ENCODE results near the gene GNB5. TPM values are rescaled to one million over a fixed set of nuclear protein-coding genes. Genes with fewer than 3 reads are reported as not detected.

The GNB5 gene
- total RNA-seq, 4 donors from 2014 or later: 12.2 to 24.0 (median 17.2) TPM

DNA sequence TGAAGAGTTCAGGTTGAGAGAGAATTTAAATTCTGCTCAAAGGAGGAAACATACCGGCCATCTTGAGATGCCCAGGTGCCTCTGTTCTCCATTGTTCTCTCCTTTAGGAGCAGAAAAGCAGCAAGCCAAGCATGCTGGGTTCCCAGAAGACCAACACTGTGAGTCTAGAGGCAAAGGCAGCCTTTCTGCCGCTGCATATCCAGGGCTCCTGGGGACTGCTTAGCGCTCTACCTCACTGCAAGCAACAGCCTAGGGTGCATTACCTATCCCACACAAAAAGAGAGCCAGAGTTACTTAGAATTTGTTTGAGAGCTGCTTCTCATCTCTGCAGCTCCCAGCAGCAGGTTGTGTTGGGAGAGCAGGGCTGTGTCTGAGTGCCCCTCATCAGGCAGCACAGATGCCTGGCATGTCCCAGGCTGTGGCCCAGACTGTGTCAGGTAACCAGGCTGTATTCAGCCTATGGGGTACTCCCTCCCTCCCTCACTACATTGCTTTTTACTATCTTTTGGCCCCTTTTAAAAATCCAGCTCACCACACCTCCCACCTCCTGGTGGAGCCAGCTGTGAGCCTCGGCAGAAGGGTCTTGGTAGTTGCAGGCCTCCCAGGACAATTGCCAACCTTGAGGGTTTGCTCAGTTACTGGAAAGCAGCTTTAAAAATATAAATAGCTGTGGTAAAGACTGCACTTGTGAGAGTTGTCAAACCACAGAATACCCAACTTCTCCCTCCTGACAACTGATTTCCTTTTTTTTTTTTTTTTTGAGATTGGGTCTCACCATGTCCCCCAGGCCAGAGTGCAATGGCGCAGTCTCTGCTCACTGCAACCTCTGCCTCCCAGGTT lies 108.8 kb downstream of the GNB5 start:
- TF ChIP-seq CTCF (IDR thresholded peaks at IDR 0.05; ENCODE audit: low read depth): no peak

DNA sequence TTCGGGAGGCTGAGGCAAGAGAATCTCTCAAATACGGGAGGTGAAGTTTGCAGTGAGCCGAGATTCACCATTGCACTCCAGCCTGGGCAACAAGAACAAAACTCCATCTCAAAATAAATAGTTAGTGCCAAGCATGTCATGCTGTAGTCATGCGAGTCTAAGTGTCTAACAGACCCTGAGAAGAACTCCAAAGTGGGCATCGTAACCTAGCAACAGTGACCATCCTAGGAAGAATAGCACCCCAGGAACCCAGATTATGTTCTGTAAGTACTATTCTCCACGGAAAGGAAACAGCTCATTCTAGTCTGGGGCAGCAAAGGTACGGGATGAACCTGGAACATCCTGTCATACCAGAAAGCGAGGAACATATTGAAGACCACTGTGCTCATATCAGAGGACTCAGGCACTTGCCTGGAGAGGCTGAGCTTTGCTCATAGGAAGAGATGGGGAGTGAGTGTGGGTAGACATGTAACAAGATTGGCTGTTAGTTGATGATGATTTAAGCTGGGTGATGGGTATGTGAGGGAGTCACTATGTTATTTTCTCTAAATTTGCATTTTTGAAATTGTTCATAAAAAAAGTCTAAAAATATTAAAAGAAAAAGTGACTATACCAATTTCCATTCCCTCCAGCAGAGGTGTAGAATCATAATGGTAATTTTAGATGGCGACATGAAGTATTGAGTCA lies 110.3 kb downstream of the GNB5 start:
- no peak for TF ChIP-seq CTCF (IDR thresholded peaks at IDR 0.05; ENCODE audit: low read depth)

DNA sequence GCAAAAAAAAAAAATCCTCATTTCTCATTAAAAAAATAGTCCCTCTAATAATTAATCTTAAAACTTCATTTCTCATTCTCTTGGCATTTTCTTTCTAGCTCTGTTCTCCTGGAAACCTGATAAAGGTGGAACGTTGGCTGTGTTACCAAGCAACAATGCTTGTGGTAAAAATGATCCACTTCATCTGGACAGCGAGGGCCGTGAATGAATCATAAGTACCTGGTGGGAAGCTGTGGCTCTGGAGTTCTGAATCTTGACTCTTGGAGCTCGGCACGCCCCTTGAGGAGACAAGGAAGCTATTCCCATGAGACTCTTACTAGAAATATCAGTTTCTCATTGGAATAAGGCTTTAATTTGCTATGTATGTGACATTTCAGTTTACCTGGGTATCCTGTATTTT lies 111.2 kb downstream of the GNB5 start:
- TF ChIP-seq CTCF (IDR thresholded peaks at IDR 0.05; ENCODE audit: low read depth): no peak

GRCh38 chr15:52078876-52079700 lies 112.1 kb downstream of the GNB5 start:
- TF ChIP-seq CTCF (IDR thresholded peaks at IDR 0.05; ENCODE audit: low read depth): no peak

- TF ChIP-seq CTCF (IDR thresholded peaks at IDR 0.05; ENCODE audit: low read depth): no peak
These were observed 112.9 kb downstream of the GNB5 start for GRCh38 chr15:52078197-52078875.

GRCh38 chr15:52076889-52077781 lies 114.1 kb downstream of the GNB5 start:
- no peak for TF ChIP-seq CTCF (IDR thresholded peaks at IDR 0.05; ENCODE audit: low read depth)

All from subcutaneous adipose tissue (tissue), 4 donors.